ENCODE results near the gene CRHR1. TPM values are rescaled to one million over a fixed set of nuclear protein-coding genes. Genes with fewer than 3 reads are reported as not detected.

The CRHR1 gene
- total RNA-seq, 5 donors from 2014 or later (not counting 1 experiment from before 2014, with no cell fraction given) = not detected

DNA sequence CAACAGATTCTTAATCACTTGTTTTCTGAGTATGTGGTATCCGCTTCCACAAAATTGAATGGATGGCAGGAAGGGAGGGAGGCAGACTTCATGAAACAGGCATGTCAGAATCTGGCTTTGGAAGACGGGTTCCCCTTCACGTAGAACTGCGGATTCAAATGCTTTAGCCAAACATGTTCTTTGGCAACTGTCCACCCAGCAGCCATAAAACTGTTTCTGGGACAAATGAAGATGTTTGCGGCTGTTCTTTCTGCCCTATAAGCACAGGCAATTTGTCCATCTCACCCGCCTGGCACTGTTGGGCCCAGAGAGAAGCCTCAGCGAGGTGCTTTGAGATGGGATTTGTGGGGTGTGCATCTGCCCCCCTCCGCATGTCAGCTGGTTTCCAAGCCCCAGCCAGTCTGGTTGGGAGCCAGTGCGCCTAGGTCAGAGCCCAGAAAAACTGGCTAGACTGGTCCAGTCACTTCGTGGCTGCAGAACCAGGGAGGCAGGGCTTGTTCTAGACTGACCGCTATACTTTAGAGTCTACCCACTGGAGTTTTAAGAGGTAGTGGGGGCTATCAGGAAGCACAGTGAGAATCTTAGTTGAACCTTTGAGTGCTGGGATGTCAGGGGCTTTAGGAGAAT, 6.3 kb downstream of the CRHR1 start:
- H3K9me3 Mint-ChIP-seq = no peaks in the 10 kb centered on the region
- no peak overlapping the region for H3K27ac ChIP-seq (ENCODE audit: low read length)
- peaks cover 0 to under 1% of the 10 kb centered on the region in 2 experiments for H3K4me1 ChIP-seq (ENCODE audit: control insufficient read depth in 1 of 2, extremely low read depth in 1 of 2, insufficient read depth in 2 of 2, low read length in 2 of 2)
- H3K36me3 ChIP-seq (ENCODE audit: control insufficient read depth in 2 of 2, extremely low read depth in 1 of 2, insufficient read depth in 1 of 2, low read length in 1 of 2) = no peaks in the 10 kb centered on the region
- H3K27ac Mint-ChIP-seq = no peak overlapping the region
- CTCF ChIA-PET = no interaction called here
- DNase-seq = no peak
- no peaks in the 10 kb centered on the region for H3K9me3 ChIP-seq
- peaks cover 57 to 75% of the 10 kb centered on the region in 2 donors for H3K27me3 Mint-ChIP-seq
- H3K4me1 Mint-ChIP-seq = peaks cover 4 to 8% (median 7%) of the 10 kb centered on the region in 3 donors
- no peak overlapping the region for H3K4me3 ChIP-seq (ENCODE audit: control insufficient read depth in 1 of 2, extremely low read depth in 1 of 2, low read length in 1 of 2)
- no peaks in the 10 kb centered on the region for H3K36me3 Mint-ChIP-seq
- ATAC-seq (replicated peaks in 1 of 4) = no peak
- H3K4me3 Mint-ChIP-seq = no peak overlapping the region
- POLR2A ChIA-PET = no interaction called here
- peaks cover 7 to 80% of the 10 kb centered on the region in 2 experiments for H3K27me3 ChIP-seq (replicated peaks in 1 of 2; ENCODE audit: control insufficient read depth in 2 of 2, extremely low read depth in 1 of 2, insufficient read depth in 2 of 2, low read length in 1 of 2)
- WGBS (ENCODE audit: insufficient coverage) = 76% methylated on average over 7 of the region's 11 CpGs

- 38% methylated on average over 4 of the region's 8 CpGs for WGBS (ENCODE audit: insufficient coverage)
- peaks cover 7 to 79% of the 10 kb centered on the region in 2 experiments for H3K27me3 ChIP-seq (replicated peaks in 1 of 2; ENCODE audit: control insufficient read depth in 2 of 2, extremely low read depth in 1 of 2, insufficient read depth in 2 of 2, low read length in 1 of 2)
- Mint-ChIP-seq H3K36me3 (no peaks in the 10 kb centered on the region), H3K4me3 (no peak overlapping the region), H3K4me1 (peaks cover 0 to 7% (median 2%) of the 10 kb centered on the region in 3 donors), H3K9me3 (no peaks in the 10 kb centered on the region), H3K27me3 (peaks cover 51 to 69% of the 10 kb centered on the region in 2 donors), H3K27ac (no peak overlapping the region)
- DNase-seq (no peak), ATAC-seq (replicated peaks in 1 of 4) (no peak)
- no peak overlapping the region for H3K27ac ChIP-seq (ENCODE audit: low read length)
- H3K4me3 ChIP-seq (ENCODE audit: control insufficient read depth in 1 of 2, extremely low read depth in 1 of 2, low read length in 1 of 2) = no peak overlapping the region
- POLR2A ChIA-PET = interaction anchor here in 1 of 2 donors (0.6 kb wide), 1 partner anchor 47 kb away, joined by 8 read pairs; no protein-coding TSS in a partner anchor
- no peaks in the 10 kb centered on the region for H3K36me3 ChIP-seq (ENCODE audit: control insufficient read depth in 2 of 2, extremely low read depth in 1 of 2, insufficient read depth in 1 of 2, low read length in 1 of 2)
- no peaks in the 10 kb centered on the region for H3K9me3 ChIP-seq
- CTCF ChIA-PET = no interaction called here
- H3K4me1 ChIP-seq (ENCODE audit: control insufficient read depth in 1 of 2, extremely low read depth in 1 of 2, insufficient read depth in 2 of 2, low read length in 2 of 2) = no peaks in the 10 kb centered on the region
These were observed 7.0 kb downstream of the CRHR1 start for GRCh38 chr17:45791041-45791582.

DNA sequence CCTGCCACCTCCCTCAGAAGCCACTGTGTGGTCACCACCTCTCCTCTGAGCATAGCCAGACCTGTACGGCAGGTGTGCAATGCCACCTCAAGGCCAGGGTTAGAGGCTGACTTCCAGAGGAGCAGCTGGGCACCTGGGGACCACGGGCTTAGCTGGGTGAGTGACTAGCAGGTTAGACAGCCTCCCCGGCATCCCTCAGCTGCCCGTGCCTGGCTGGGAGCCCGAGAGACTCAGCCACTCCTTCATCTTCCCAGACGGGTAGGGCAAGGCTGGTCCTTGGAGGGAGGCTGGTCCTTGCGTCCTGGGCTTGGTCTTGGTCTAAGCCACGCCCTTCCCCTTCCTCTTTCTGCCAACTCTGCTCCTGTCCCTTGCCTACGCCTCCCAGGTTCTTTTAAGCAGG, 7.8 kb downstream of the CRHR1 start:
- Histone ChIP-seq H3K4me1 (ENCODE audit: control insufficient read depth in 1 of 2, extremely low read depth in 1 of 2, insufficient read depth in 2 of 2, low read length in 2 of 2) (no peaks in the 10 kb centered on the region), H3K4me3 (ENCODE audit: control insufficient read depth in 1 of 2, extremely low read depth in 1 of 2, low read length in 1 of 2) (no peak overlapping the region), H3K27me3 (replicated peaks in 1 of 2; ENCODE audit: control insufficient read depth in 2 of 2, extremely low read depth in 1 of 2, insufficient read depth in 2 of 2, low read length in 1 of 2) (peaks cover 2 to 80% of the 10 kb centered on the region in 2 experiments), H3K36me3 (ENCODE audit: control insufficient read depth in 2 of 2, extremely low read depth in 1 of 2, insufficient read depth in 1 of 2, low read length in 1 of 2) (no peaks in the 10 kb centered on the region), H3K27ac (ENCODE audit: low read length) (no peak overlapping the region), H3K9me3 (no peaks in the 10 kb centered on the region)
- DNase-seq (no peak), ATAC-seq (replicated peaks in 1 of 4) (no peak)
- no peaks in the 10 kb centered on the region for H3K36me3 Mint-ChIP-seq
- peaks cover 52 to 65% of the 10 kb centered on the region in 2 donors for H3K27me3 Mint-ChIP-seq
- no peak overlapping the region for H3K4me3 Mint-ChIP-seq
- H3K9me3 Mint-ChIP-seq = no peaks in the 10 kb centered on the region
- peaks cover 0 to 7% (median 0%) of the 10 kb centered on the region in 3 donors for H3K4me1 Mint-ChIP-seq
- POLR2A ChIA-PET = no interaction called here
- no peak overlapping the region for H3K27ac Mint-ChIP-seq
- 40% methylated on average over 9 of the region's 9 CpGs for WGBS (ENCODE audit: insufficient coverage)
- CTCF ChIA-PET = no interaction called here

GRCh38 chr17:45792437-45792836, 8.3 kb downstream of the CRHR1 start:
- POLR2A ChIA-PET = no interaction called here
- CTCF ChIA-PET = no interaction called here
- no peak overlapping the region for H3K4me3 Mint-ChIP-seq
- H3K27me3 ChIP-seq (replicated peaks in 1 of 2; ENCODE audit: control insufficient read depth in 2 of 2, extremely low read depth in 1 of 2, insufficient read depth in 2 of 2, low read length in 1 of 2) = peaks cover 0 to 76% of the 10 kb centered on the region in 2 experiments
- no peaks in the 10 kb centered on the region for H3K9me3 ChIP-seq
- no peak overlapping the region for H3K4me3 ChIP-seq (ENCODE audit: control insufficient read depth in 1 of 2, extremely low read depth in 1 of 2, low read length in 1 of 2)
- peaks cover 48 to 62% of the 10 kb centered on the region in 2 donors for H3K27me3 Mint-ChIP-seq
- no peak overlapping the region for H3K27ac Mint-ChIP-seq
- no peaks in the 10 kb centered on the region for H3K9me3 Mint-ChIP-seq
- H3K27ac ChIP-seq (ENCODE audit: low read length) = no peak overlapping the region
- 68% methylated on average over 3 of the region's 3 CpGs for WGBS (ENCODE audit: insufficient coverage)
- DNase-seq = no peak
- peaks cover 0 to 7% (median 0%) of the 10 kb centered on the region in 3 donors for H3K4me1 Mint-ChIP-seq
- ATAC-seq (replicated peaks in 1 of 4) = no peak
- no peaks in the 10 kb centered on the region for H3K4me1 ChIP-seq (ENCODE audit: control insufficient read depth in 1 of 2, extremely low read depth in 1 of 2, insufficient read depth in 2 of 2, low read length in 2 of 2)
- no peaks in the 10 kb centered on the region for H3K36me3 ChIP-seq (ENCODE audit: control insufficient read depth in 2 of 2, extremely low read depth in 1 of 2, insufficient read depth in 1 of 2, low read length in 1 of 2)
- H3K36me3 Mint-ChIP-seq = no peaks in the 10 kb centered on the region

DNA sequence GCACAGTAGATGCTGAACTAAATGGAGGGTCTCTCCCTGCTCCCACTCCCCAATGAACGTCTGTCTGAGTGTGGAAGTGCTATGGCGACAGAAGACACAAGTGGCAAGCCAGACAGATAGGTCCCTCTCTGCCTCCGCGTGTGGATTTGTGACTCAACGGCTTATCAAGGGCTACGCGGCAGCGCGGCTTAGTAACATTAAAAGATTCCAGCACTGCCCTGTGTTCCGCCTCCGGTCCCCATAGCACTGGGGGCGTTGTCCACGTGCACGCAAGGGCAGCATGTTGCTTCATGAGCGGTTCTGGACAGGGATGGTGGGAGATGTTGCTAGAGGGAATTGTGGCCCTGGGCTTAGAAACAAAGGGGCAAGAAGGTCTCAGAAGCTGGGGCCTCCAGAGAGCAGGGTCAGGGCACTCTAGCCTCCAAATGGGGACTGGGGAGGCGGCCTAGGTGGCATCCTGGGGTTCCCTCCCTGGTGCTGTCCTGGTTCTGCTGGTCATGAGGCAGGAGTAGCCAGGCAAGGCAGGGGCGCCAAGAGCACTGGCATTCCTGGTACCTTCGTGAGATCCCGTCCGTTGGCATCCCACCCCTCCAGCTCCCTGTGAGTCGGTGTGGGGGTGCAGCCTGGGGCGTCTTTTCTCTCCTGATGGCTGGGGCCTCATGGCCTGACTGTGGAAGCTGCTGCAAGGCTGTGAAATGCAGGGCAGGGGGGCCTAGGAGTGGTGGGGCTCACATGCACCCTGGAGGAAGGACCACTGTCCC, 9.1 kb downstream of the CRHR1 start:
- CTCF ChIA-PET = interaction anchor here in 1 of 2 donors (0.5 kb wide), 1 partner anchor 30 kb away, joined by 3 read pairs; no protein-coding TSS in a partner anchor

DNA sequence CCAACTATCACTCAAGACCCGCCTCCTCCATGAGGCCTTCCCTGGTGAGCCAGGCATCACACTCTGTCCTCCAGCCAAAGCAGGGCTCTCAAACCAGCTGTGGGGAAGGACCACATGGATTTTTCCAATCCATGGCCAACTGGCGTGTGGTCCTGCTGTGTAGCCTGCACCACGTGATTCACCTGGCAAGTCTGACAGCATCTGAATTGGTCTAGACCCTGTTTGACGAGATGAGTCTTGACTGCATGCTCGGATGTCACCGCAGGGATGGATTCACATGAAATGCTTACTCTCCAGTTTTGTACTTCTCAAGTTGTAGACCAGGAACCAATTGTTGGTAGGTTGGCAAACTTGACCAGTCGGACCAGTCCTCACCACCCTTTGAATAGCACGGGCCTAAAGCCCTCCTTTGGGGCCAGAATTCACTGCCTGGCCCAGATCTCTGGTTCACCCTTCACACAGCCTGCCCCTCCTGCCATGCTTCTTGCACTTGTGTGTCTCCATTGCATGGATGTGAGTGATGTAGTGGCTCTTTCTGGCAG, 9.9 kb downstream of the CRHR1 start:
- Histone ChIP-seq H3K9me3 (no peaks in the 10 kb centered on the region), H3K36me3 (ENCODE audit: control insufficient read depth in 2 of 2, extremely low read depth in 1 of 2, insufficient read depth in 1 of 2, low read length in 1 of 2) (no peaks in the 10 kb centered on the region), H3K4me1 (ENCODE audit: control insufficient read depth in 1 of 2, extremely low read depth in 1 of 2, insufficient read depth in 2 of 2, low read length in 2 of 2) (no peaks in the 10 kb centered on the region), H3K27ac (ENCODE audit: low read length) (no peak overlapping the region), H3K27me3 (replicated peaks in 1 of 2; ENCODE audit: control insufficient read depth in 2 of 2, extremely low read depth in 1 of 2, insufficient read depth in 2 of 2, low read length in 1 of 2) (peaks cover 0 to 67% of the 10 kb centered on the region in 2 experiments), H3K4me3 (ENCODE audit: control insufficient read depth in 1 of 2, extremely low read depth in 1 of 2, low read length in 1 of 2) (no peak overlapping the region)
- H3K4me3 Mint-ChIP-seq = no peak overlapping the region
- ATAC-seq (replicated peaks in 1 of 4) (no peak), DNase-seq (no peak)
- H3K9me3 Mint-ChIP-seq = no peaks in the 10 kb centered on the region
- WGBS (ENCODE audit: insufficient coverage) = 75% methylated on average over 8 of the region's 8 CpGs
- POLR2A ChIA-PET = no interaction called here
- peaks cover 0 to 7% (median 0%) of the 10 kb centered on the region in 3 donors for H3K4me1 Mint-ChIP-seq
- CTCF ChIA-PET = interaction anchor here in 1 of 2 donors (0.5 kb wide), 1 partner anchor 29 kb away, joined by 3 read pairs; no protein-coding TSS in a partner anchor
- H3K36me3 Mint-ChIP-seq = no peaks in the 10 kb centered on the region
- H3K27me3 Mint-ChIP-seq = peaks cover 42 to 55% of the 10 kb centered on the region in 2 donors
- H3K27ac Mint-ChIP-seq = no peak overlapping the region

More for the DNA sequence above, 9.1 kb downstream of the CRHR1 start:
- H3K4me1 ChIP-seq (ENCODE audit: control insufficient read depth in 1 of 2, extremely low read depth in 1 of 2, insufficient read depth in 2 of 2, low read length in 2 of 2) = no peaks in the 10 kb centered on the region
- WGBS (ENCODE audit: insufficient coverage) = 83% methylated on average over 22 of the region's 22 CpGs
- no peaks in the 10 kb centered on the region for H3K36me3 ChIP-seq (ENCODE audit: control insufficient read depth in 2 of 2, extremely low read depth in 1 of 2, insufficient read depth in 1 of 2, low read length in 1 of 2)
- Mint-ChIP-seq H3K4me1 (peaks cover 0 to 7% (median 0%) of the 10 kb centered on the region in 3 donors), H3K27me3 (peaks cover 47 to 59% of the 10 kb centered on the region in 2 donors), H3K27ac (no peak overlapping the region), H3K9me3 (no peaks in the 10 kb centered on the region), H3K36me3 (no peaks in the 10 kb centered on the region), H3K4me3 (no peak overlapping the region)
- no peaks in the 10 kb centered on the region for H3K9me3 ChIP-seq
- peaks cover 0 to 71% of the 10 kb centered on the region in 2 experiments for H3K27me3 ChIP-seq (replicated peaks in 1 of 2; ENCODE audit: control insufficient read depth in 2 of 2, extremely low read depth in 1 of 2, insufficient read depth in 2 of 2, low read length in 1 of 2)
- H3K27ac ChIP-seq (ENCODE audit: low read length) = no peak overlapping the region
- POLR2A ChIA-PET = no interaction called here
- no peak overlapping the region for H3K4me3 ChIP-seq (ENCODE audit: control insufficient read depth in 1 of 2, extremely low read depth in 1 of 2, low read length in 1 of 2)
- ATAC-seq (replicated peaks in 1 of 4) = no peak
- DNase-seq = no peak
